HCT116 (cell line): ENCODE results near the gene ERC1. TPM values are rescaled to one million over a fixed set of nuclear protein-coding genes. Genes with fewer than 3 reads are reported as not detected.

Experiments used
- ATAC-seq: fragments of 200-7000 bp; cut with Tn5 transposase; 2 replicates; pipeline ENCODE4 v1.9.1; 2020; ENCODE audit warnings: mild to moderate bottlenecking, moderate library complexity
- BruUV-seq: library from RNA; stranded (reverse); fragments of 400-500 nt; replicated peaks from 2 replicates; lab custom pipeline; 2021; lab: Mats Ljungman, UMichigan
- CTCF ChIA-PET: fragments of 300-600 bp; sonication (Branson Sonifier 250); formaldehyde crosslinking; loops from one replicate; lab custom pipeline; 2021; ENCODE audit warnings: antibody characterized with exemption; lab: Charles Lee
- POLR2A ChIA-PET: fragments of 300-600, 350-600 bp; sonication (Branson Sonifier 250); formaldehyde crosslinking; loops from one replicate; lab custom pipeline; 2021; ENCODE audit warnings: antibody characterized with exemption; lab: Charles Lee
- RAD21 ChIA-PET, 2 experiments: fragments of 300-600 bp; sonication (Branson Sonifier 250); formaldehyde crosslinking; loops; one replicate each; lab custom pipeline; 2023; ENCODE audit warnings: low total read pairs in 2 of 2; ENCODE audit not compliant: uncharacterized antibody in 2 of 2, unreplicated experiment in 2 of 2, low non-redundant PET in 1 of 2; lab: Charles Lee
- DNase-seq: peaks from one replicate; pipeline ENCODE4 v3.0.0-alpha.2; 2010; ENCODE audit warnings: low read depth, low spot score
- H2AFZ ChIP-seq: fragments of 200-600 bp; shearing (Covaris generic), sonication (generic); 2 replicates; pipeline ENCODE4 v1.6.1; 2017; ENCODE audit warnings: low read depth, mixed run types, mixed read lengths, antibody characterized with exemption, low read length; ENCODE audit not compliant: poor library complexity, severe bottlenecking
- H3K27ac ChIP-seq: 2 replicates; pipeline ENCODE4 v1.5.1; 2012; ENCODE audit warnings: low read depth, low read length
- H3K27me3 ChIP-seq: fragments of 200-600 bp; sonication (generic); 2 replicates; pipeline ENCODE4 v1.6.1; 2016; ENCODE audit warnings: mixed run types, low read length, mixed read lengths; ENCODE audit not compliant: insufficient read depth
- H3K36me3 ChIP-seq, 2 experiments: fragments of 200-500 bp in 1 of 2; fragments of 200-600 bp in 1 of 2; sonication (Bioruptor generic) in 1 of 2; sonication (generic) in 1 of 2; 2 replicates each; pipeline versions ENCODE4 v1.5.1 to v1.6.1; 2014 to 2016; ENCODE audit warnings: low read length in 2 of 2, inconsistent platforms in 1 of 2, mixed read lengths in 1 of 2, mixed run types in 1 of 2; ENCODE audit not compliant: insufficient read depth in 2 of 2, control insufficient read depth in 1 of 2
- H3K4me1 ChIP-seq, 2 experiments: fragments of 200-600 bp in 1 of 2; sonication (generic) in 1 of 2; 2 replicates each; pipeline versions ENCODE4 v1.5.1 to v1.6.1; 2012 to 2017; ENCODE audit warnings: low read length in 2 of 2, inconsistent platforms in 1 of 2, mild to moderate bottlenecking in 1 of 2, mixed read lengths in 1 of 2, mixed run types in 1 of 2, moderate library complexity in 1 of 2; ENCODE audit not compliant: insufficient read depth in 2 of 2, control insufficient read depth in 1 of 2
- H3K4me2 ChIP-seq: fragments of 200-600 bp; sonication (generic); 2 replicates; pipeline ENCODE4 v1.6.1; 2017; ENCODE audit warnings: mixed run types, low read length, mixed read lengths
- H3K4me3 ChIP-seq, 2 experiments: fragments of 200-600 bp in 1 of 2; sonication (generic) in 1 of 2; replicated peaks in 1 of 2; 2 replicates each; pipeline ENCODE4 v1.5.1; 2011 to 2016; ENCODE audit warnings: low read length in 2 of 2, control low read depth in 1 of 2, low read depth in 1 of 2, mild to moderate bottlenecking in 1 of 2, mixed read lengths in 1 of 2, mixed run types in 1 of 2
- H3K79me2 ChIP-seq: fragments of 200-600 bp; sonication (generic); 2 replicates; pipeline ENCODE4 v1.6.1; 2017; ENCODE audit warnings: mild to moderate bottlenecking, mixed run types, low read length, moderate library complexity, mixed read lengths; ENCODE audit not compliant: insufficient read depth
- H3K9ac ChIP-seq: fragments of 200-600 bp; sonication (generic); 2 replicates; pipeline ENCODE4 v1.6.1; 2016; ENCODE audit warnings: low read length, mixed read lengths
- H3K9me2 ChIP-seq: fragments of 200-600 bp; sonication (generic), shearing (Covaris generic); 2 replicates; pipeline ENCODE4 v1.6.1; 2017; ENCODE audit warnings: mixed run types, mild to moderate bottlenecking, moderate library complexity; ENCODE audit not compliant: insufficient read depth
- H3K9me3 ChIP-seq, 2 experiments: fragments of 200-500 bp in 1 of 2; fragments of 200-600 bp in 1 of 2; sonication (Bioruptor generic) in 1 of 2; sonication (generic) in 1 of 2; 2 replicates each; pipeline ENCODE4 v1.6.1; 2014 to 2017; ENCODE audit warnings: low read length in 2 of 2, mixed read lengths in 2 of 2, inconsistent platforms in 1 of 2, low read depth in 1 of 2, mild to moderate bottlenecking in 1 of 2, mixed run types in 1 of 2, moderate library complexity in 1 of 2; ENCODE audit not compliant: control insufficient read depth in 1 of 2, insufficient read depth in 1 of 2
- H4K20me1 ChIP-seq: fragments of 200-600 bp; sonication (generic), shearing (Covaris generic); 2 replicates; pipeline ENCODE4 v1.6.1; 2017; ENCODE audit warnings: mixed run types, mild to moderate bottlenecking, moderate library complexity; ENCODE audit not compliant: insufficient read depth
- CBX3 ChIP-seq: IDR thresholded peaks from 2 replicates; pipeline ENCODE4 v1.6.1; 2012; ENCODE audit warnings: low read depth
- CEBPB ChIP-seq: IDR thresholded peaks from 2 replicates; pipeline ENCODE4 v1.6.1; 2012; ENCODE audit warnings: low read depth
- CTCF ChIP-seq, 3 experiments: fragments of 200-600 bp in 1 of 3; sonication (generic) in 1 of 3; IDR thresholded peaks in 2 of 3; conservative IDR thresholded peaks in 1 of 3; 2 replicates each; pipeline ENCODE4 v1.5.1; 2012 to 2017; ENCODE audit warnings: low read depth in 2 of 3, low read length in 2 of 3, antibody characterized with exemption in 1 of 3, borderline replicate concordance in 1 of 3, control low read depth in 1 of 3, mild to moderate bottlenecking in 1 of 3, mixed read lengths in 1 of 3, mixed run types in 1 of 3, moderate library complexity in 1 of 3; ENCODE audit not compliant: insufficient read depth in 1 of 3
- EGR1 ChIP-seq: IDR thresholded peaks from 2 replicates; pipeline ENCODE4 v1.6.1; 2012; ENCODE audit warnings: low read depth
- EZH2phosphoT487 ChIP-seq: fragments of 200-600 bp; IDR thresholded peaks from 2 replicates; pipeline ENCODE4 v1.6.1; 2018; ENCODE audit warnings: antibody characterized with exemption, borderline replicate concordance
- FOSL1 ChIP-seq: IDR thresholded peaks from 2 replicates; pipeline ENCODE4 v1.6.1; 2012; ENCODE audit warnings: low read depth
- MAX ChIP-seq: IDR thresholded peaks from 2 replicates; pipeline ENCODE4 v1.6.1; 2012
- POLR2A ChIP-seq: IDR thresholded peaks from 2 replicates; pipeline ENCODE4 v1.7.0; 2011; ENCODE audit warnings: borderline replicate concordance; ENCODE audit not compliant: insufficient read depth, insufficient read length; ENCODE audit errors: extremely low read depth
- RAD21 ChIP-seq: IDR thresholded peaks from 2 replicates; pipeline ENCODE4 v1.6.1; 2012; ENCODE audit warnings: low read depth, mild to moderate bottlenecking
- REST ChIP-seq: IDR thresholded peaks from 2 replicates; pipeline ENCODE4 v1.6.1; 2012; ENCODE audit warnings: low read depth
- SIN3A ChIP-seq: IDR thresholded peaks from 2 replicates; pipeline ENCODE4 v1.6.1; 2012; ENCODE audit warnings: low read depth
- SRF ChIP-seq: IDR thresholded peaks from 2 replicates; pipeline ENCODE4 v1.6.1; 2012; ENCODE audit warnings: low read depth
- TCF7L2 ChIP-seq: IDR thresholded peaks from 2 replicates; pipeline ENCODE4 v1.7.0; 2011; ENCODE audit warnings: borderline replicate concordance, inconsistent platforms; ENCODE audit not compliant: insufficient read depth, insufficient read length; ENCODE audit errors: extremely low read depth
- ZBTB33 ChIP-seq: IDR thresholded peaks from 2 replicates; pipeline ENCODE4 v1.6.1; 2011; ENCODE audit warnings: mild to moderate bottlenecking, low read length, moderate library complexity; ENCODE audit not compliant: insufficient replicate concordance; ENCODE audit errors: extremely low read depth
- ZFX ChIP-seq: fragments of 450-650 bp; IDR thresholded peaks from 2 replicates; pipeline ENCODE4 v1.6.1; 2017
- ZNF274 ChIP-seq: fragments of 200-500 bp; sonication (Bioruptor generic); IDR thresholded peaks from 2 replicates; pipeline ENCODE4 v1.6.1; 2014; ENCODE audit warnings: mild to moderate bottlenecking, low read depth, low read length, inconsistent platforms
- intact Hi-C: fragments of 100-400 bp; cut with micrococcal nuclease; formaldehyde crosslinking; loops from 2 replicates; pipeline ENCODE4 v1.10.0; 2022
- total RNA-seq: library from RNA; stranded (reverse); gene quantifications from one replicate; pipeline ENCODE4 v1.2.1, GENCODE V29; 2021; ENCODE audit not compliant: unreplicated experiment

ERC1 gene
- total RNA-seq, 1 experiment from 2014 or later: 41.9 TPM

- H3K9me3 ChIP-seq: no peaks in the 10 kb centered on the region
- ATAC-seq: no peak
- no peak overlapping the region for H2AFZ ChIP-seq
- no peaks in the 10 kb centered on the region for H3K79me2 ChIP-seq
- H3K4me2 ChIP-seq: no peak overlapping the region
- no peaks in the 10 kb centered on the region for H3K4me1 ChIP-seq
- POLR2A ChIA-PET: no interaction called here
- BruUV-seq: no TSS peak
- no peak for TF ChIP-seq ZFX
- no peak for TF ChIP-seq MAX
- TF ChIP-seq CTCF (IDR thresholded peaks at IDR 0.05 in 2 of 3, conservative IDR thresholded peaks at IDR 0.05 in 1 of 3; ENCODE audit: borderline replicate concordance in 1 of 3, insufficient read depth in 1 of 3, low read depth in 2 of 3, low read length in 2 of 3): no peak
- no peak for TF ChIP-seq RAD21
- no peak for TF ChIP-seq EZH2phosphoT487
- no peak for TF ChIP-seq SIN3A
- no peak for TF ChIP-seq ZBTB33
- no peak for TF ChIP-seq POLR2A
- TF ChIP-seq CEBPB: no peak
- TF ChIP-seq EGR1: no peak
- TF ChIP-seq SRF: no peak
- no peak for TF ChIP-seq ZNF274
- no peak for TF ChIP-seq REST
- no peak for TF ChIP-seq TCF7L2
- no peak for TF ChIP-seq CBX3
- no peak for TF ChIP-seq FOSL1
- TF ChIP-seq, all 23 proteins: peak for 0
- Histone ChIP-seq H4K20me1 (no peaks in the 10 kb centered on the region), H3K27ac (no peak overlapping the region), H3K27me3 (no peaks in the 10 kb centered on the region), H3K36me3 (no peaks in the 10 kb centered on the region), H3K4me3 (no peak overlapping the region), H3K9me2 (no peaks in the 10 kb centered on the region), H3K9ac (no peak overlapping the region)
- ChIA-PET CTCF (no interaction called here), RAD21 (no interaction called here)
- DNase-seq: no peak
- intact Hi-C loops: no loop called here
Observed at GRCh38 chr12:1307796-1308195, 316.8 kb downstream of the ERC1 start.
